ENCODE measurements around the gene MIOS.

DNA sequence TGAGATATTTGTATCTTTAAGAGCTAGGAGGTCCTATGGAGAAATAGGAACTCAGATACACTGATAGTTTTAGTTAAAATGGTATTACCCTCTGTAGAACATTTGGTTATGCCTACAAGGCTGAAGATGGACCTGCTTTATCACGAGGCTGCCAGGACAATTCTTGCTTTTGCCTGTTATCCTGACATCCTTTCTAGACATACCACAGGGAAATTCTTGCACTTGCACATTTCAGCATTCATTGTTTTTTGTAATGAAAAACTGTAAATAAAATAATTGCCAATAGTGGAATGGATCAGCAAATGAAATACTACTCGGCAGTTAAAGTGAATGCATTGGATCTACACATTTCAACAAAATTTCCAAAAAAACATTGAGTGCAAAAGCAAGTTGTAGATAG lies 40.7 kb upstream of the MIOS start:
- TF ChIP-seq POLR2A (IDR thresholded peaks at IDR 0.05), result no peak
- TF ChIP-seq, protein P1, sequence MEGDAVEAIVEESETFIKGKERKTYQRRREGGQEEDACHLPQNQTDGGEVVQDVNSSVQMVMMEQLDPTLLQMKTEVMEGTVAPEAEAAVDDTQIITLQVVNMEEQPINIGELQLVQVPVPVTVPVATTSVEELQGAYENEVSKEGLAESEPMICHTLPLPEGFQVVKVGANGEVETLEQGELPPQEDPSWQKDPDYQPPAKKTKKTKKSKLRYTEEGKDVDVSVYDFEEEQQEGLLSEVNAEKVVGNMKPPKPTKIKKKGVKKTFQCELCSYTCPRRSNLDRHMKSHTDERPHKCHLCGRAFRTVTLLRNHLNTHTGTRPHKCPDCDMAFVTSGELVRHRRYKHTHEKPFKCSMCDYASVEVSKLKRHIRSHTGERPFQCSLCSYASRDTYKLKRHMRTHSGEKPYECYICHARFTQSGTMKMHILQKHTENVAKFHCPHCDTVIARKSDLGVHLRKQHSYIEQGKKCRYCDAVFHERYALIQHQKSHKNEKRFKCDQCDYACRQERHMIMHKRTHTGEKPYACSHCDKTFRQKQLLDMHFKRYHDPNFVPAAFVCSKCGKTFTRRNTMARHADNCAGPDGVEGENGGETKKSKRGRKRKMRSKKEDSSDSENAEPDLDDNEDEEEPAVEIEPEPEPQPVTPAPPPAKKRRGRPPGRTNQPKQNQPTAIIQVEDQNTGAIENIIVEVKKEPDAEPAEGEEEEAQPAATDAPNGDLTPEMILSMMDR (IDR thresholded peaks at IDR 0.05), result no peak
